Activated naive CD4-positive, alpha-beta T cell (primary cell): ENCODE data around the gene CRADD.

Source experiments
- DNase-seq, 4 experiments: peaks; one replicate each; lab custom pipeline; 2025; lab: John Stamatoyannopoulos, UW

CRADD gene

GRCh38 chr12:93938931-93939330 lies 261.8 kb downstream of the CRADD start:
- DNase-seq = no peak

GRCh38 chr12:93939641-93940325 lies 262.6 kb downstream of the CRADD start:
- DNase-seq = no peak

GRCh38 chr12:93943780-93944179 lies 266.6 kb downstream of the CRADD start:
- DNase-seq = no peak

GRCh38 chr12:93944201-93944600 lies 267.0 kb downstream of the CRADD start:
- DNase-seq = no peak
